Progenitor cell of endocrine pancreas (in vitro differentiated cells): ENCODE measurements around the gene TTL. TPM values are rescaled to one million over a fixed set of nuclear protein-coding genes. Genes with fewer than 3 reads are reported as not detected.
"Not testable (repeated sequence)": the region's sequence is repeated elsewhere in the genome, so short reads cannot be mapped to it uniquely, and the experiment has no call there.

ENCODE experiments used
- DNase-seq: peaks from one replicate; pipeline ENCODE4 v3.0.0; 2021; ENCODE audit warnings: low spot score; ENCODE audit not compliant: unreplicated experiment
- H3K27ac Mint-ChIP-seq: 2 replicates; pipeline ENCODE4 v1.8.0; 2021; ENCODE audit warnings: mild to moderate bottlenecking, moderate library complexity, mixed read lengths
- H3K27me3 Mint-ChIP-seq: 2 replicates; pipeline ENCODE4 v1.8.0; 2021; ENCODE audit warnings: mixed read lengths
- H3K36me3 Mint-ChIP-seq: 2 replicates; pipeline ENCODE4 v1.8.0; 2022; ENCODE audit warnings: mixed read lengths; ENCODE audit not compliant: insufficient read depth
- H3K4me1 Mint-ChIP-seq: 2 replicates; pipeline ENCODE4 v1.8.0; 2021; ENCODE audit warnings: low read depth, mixed read lengths
- H3K4me3 Mint-ChIP-seq: 2 replicates; pipeline ENCODE4 v1.8.0; 2021; ENCODE audit warnings: low read depth, mild to moderate bottlenecking, moderate library complexity, mixed read lengths
- H3K9me3 Mint-ChIP-seq: 2 replicates; pipeline ENCODE4 v1.8.0; 2021; ENCODE audit warnings: low read depth, mixed read lengths
- CTCF ChIP-seq: fragments of 200-600 bp; sonication (generic); IDR thresholded peaks from one replicate; pipeline ENCODE4 v1.5.0; 2021; ENCODE audit warnings: antibody characterized with exemption, mild to moderate bottlenecking; ENCODE audit not compliant: unreplicated experiment
- long read RNA-seq: library from polyadenylated mRNA; unstranded; transcript quantifications from one replicate; pipeline ENCODE4 v2.0.0, GENCODE V29; 2020
- total RNA-seq: library from RNA; stranded (reverse); gene quantifications from 2 replicates; pipeline ENCODE4 v1.2.1, GENCODE V29; 2021

Gene TTL
- total RNA-seq, result 35.9 and 37.0 TPM in 2 replicates
- long read RNA-seq, full-length matches to known transcripts, result 3 of 12 reads
- long read RNA-seq, partial matches to known transcripts, result 8 of 12 reads
- long read RNA-seq, other reads (novel, unspliced or antisense), result 1 of 12 reads

- Mint-ChIP-seq H3K27me3 (peaks cover 6% of the 10 kb centered on the region), H3K4me1 (peaks cover 20% of the 10 kb centered on the region), H3K9me3 (no peaks in the 10 kb centered on the region), H3K4me3 (peak within 1 kb of the TSS; percentile 92), H3K36me3 (peaks cover 4% of the 10 kb centered on the region), H3K27ac (peak within 1 kb of the TSS; percentile 95)
- no peak for TF ChIP-seq CTCF
- peak; percentile 50 for DNase-seq
Measured at GRCh38 chr2:112481528-112482233, at the start of gene TTL. TSS of gene TTL (plus strand) at chr2:112482156. CDS start at chr2:112482345, 189 bp downstream.

DNA sequence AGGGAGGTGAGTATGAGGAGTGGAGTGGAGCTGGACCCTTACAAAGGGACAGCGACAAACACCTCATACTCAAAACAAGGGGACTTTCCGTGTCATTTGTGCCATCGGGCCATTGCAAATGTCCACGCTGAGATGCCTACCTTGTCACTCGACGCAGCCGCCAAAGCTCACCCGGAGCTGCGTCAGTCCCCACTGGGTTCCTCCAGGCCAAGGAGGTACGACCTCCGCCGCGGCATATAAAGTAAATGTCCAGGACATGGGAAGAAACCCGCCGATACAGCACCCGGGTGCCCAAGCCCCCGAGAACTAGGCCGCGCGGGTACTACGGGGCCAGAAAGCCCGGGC lies 49.6 kb upstream of the TTL start:
- not testable (repeated sequence) for H3K9me3 Mint-ChIP-seq, H3K4me1 Mint-ChIP-seq, H3K36me3 Mint-ChIP-seq, DNase-seq, H3K27me3 Mint-ChIP-seq
- Mint-ChIP-seq H3K27ac (peak overlapping the region; percentile 24), H3K4me3 (peak overlapping the region; percentile 58)

GRCh38 chr2:112432735-112433479 lies 49.0 kb upstream of the TTL start:
- not testable (repeated sequence) for H3K27me3 Mint-ChIP-seq, H3K4me1 Mint-ChIP-seq, H3K27ac Mint-ChIP-seq, H3K36me3 Mint-ChIP-seq, H3K9me3 Mint-ChIP-seq, DNase-seq
- H3K4me3 Mint-ChIP-seq, result peak overlapping the region; percentile 67

DNA sequence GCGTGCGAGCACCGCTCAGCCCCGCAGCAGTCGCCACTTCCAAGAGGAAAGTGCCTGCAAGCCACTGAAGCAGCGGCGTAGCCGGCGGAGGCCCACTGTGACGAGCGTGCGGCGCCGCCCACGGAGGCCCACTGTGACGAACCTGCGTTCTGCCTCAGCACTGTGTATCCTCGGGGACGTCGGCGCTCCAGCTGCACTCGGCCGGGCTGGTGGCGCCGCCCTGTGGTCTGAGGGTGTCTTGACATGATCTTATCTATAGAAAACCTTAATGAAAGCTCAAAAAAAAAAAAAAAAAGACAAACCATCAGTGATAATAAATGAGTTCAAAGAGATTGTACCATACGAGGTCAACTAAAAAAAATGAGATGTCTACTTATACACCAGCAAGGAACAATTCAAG lies 48.5 kb upstream of the TTL start, which contains the start of gene RGPD8:
TSS of gene RGPD8 (minus strand) at position 166 of the 400 bp plus-strand sequence. CDS start 192 bp downstream, outside the sequence.
- TF ChIP-seq CTCF, result peak; percentile 66
- DNase-seq, result peak; percentile 84
- peak within 1 kb of the TSS; percentile 67 for H3K27ac Mint-ChIP-seq
- H3K4me3 Mint-ChIP-seq, result peak within 1 kb of the TSS; percentile 67
- H3K9me3 Mint-ChIP-seq, H3K36me3 Mint-ChIP-seq, H3K27me3 Mint-ChIP-seq, H3K4me1 Mint-ChIP-seq: not testable (repeated sequence)

- DNase-seq, result no peak
- Mint-ChIP-seq H3K36me3 (peaks cover 3% of the 10 kb centered on the region), H3K27ac (no peak overlapping the region), H3K4me3 (no peak overlapping the region), H3K27me3 (peaks cover 10% of the 10 kb centered on the region), H3K4me1 (peaks cover 2% of the 10 kb centered on the region), H3K9me3 (no peaks in the 10 kb centered on the region)
- TF ChIP-seq CTCF, result no peak
Measured at GRCh38 chr2:112433932-112434730, 47.8 kb upstream of the TTL start.

- not testable (repeated sequence) for H3K27ac Mint-ChIP-seq, H3K36me3 Mint-ChIP-seq, H3K4me1 Mint-ChIP-seq, DNase-seq, H3K4me3 Mint-ChIP-seq, H3K9me3 Mint-ChIP-seq
- H3K27me3 Mint-ChIP-seq, result peaks cover 10% of the 10 kb centered on the region
Measured at GRCh38 chr2:112434890-112435715, 46.9 kb upstream of the TTL start.

GRCh38 chr2:112435716-112436431 lies 46.1 kb upstream of the TTL start:
- not testable (repeated sequence) for DNase-seq, H3K36me3 Mint-ChIP-seq, H3K4me1 Mint-ChIP-seq, H3K4me3 Mint-ChIP-seq, H3K27ac Mint-ChIP-seq, H3K9me3 Mint-ChIP-seq
- peaks cover 12% of the 10 kb centered on the region for H3K27me3 Mint-ChIP-seq

DNA sequence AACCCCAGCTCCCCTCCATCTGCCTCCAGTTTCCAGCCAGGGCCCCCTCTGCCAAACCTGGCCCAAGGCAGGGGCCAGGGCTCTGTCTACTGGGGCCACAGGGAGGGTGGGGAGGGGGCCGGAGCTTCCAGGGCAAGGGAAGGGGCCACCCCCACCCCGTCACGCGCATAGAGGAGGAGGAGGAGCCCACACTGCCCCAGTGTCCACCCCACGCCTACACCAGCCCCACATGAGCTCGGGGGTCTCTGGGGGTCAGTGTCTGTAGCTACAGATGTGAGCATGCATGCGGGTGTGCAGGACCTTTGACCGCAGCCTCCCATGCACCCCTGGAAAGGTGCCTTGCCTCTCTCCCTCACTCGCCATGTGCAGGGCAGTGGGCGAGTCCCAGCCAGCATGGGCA lies 45.0 kb upstream of the TTL start:
- not testable (repeated sequence) for DNase-seq, H3K36me3 Mint-ChIP-seq, H3K4me3 Mint-ChIP-seq, H3K9me3 Mint-ChIP-seq, H3K27ac Mint-ChIP-seq, H3K4me1 Mint-ChIP-seq
- H3K27me3 Mint-ChIP-seq, result peaks cover 13% of the 10 kb centered on the region
